A673 (cell line): ENCODE results near the gene CNGA3. TPM values are rescaled to one million over a fixed set of nuclear protein-coding genes. Genes with fewer than 3 reads are reported as not detected.

Experiments used
- BruUV-seq: library from RNA; stranded (reverse); fragments of 400-500 nt; replicated peaks from 2 replicates; lab custom pipeline; 2021; lab: Mats Ljungman, UMichigan
- CTCF ChIA-PET: fragments of 300-600 bp; sonication (Branson Sonifier 250); formaldehyde crosslinking; loops from one replicate; lab custom pipeline; 2022; ENCODE audit warnings: antibody characterized with exemption; lab: Charles Lee
- POLR2A ChIA-PET: fragments of 300-600 bp; sonication (Branson Sonifier 250); formaldehyde crosslinking; loops from one replicate; lab custom pipeline; 2022; ENCODE audit warnings: antibody characterized with exemption; ENCODE audit not compliant: low non-redundant PET; lab: Charles Lee
- DNase-seq: peaks from one replicate; pipeline ENCODE4 v3.0.0-alpha.2; 2015; ENCODE audit warnings: low spot score
- H3K27ac ChIP-seq: fragments of 200-600 bp; sonication (generic); 2 replicates; pipeline ENCODE4 v1.5.1; 2016; ENCODE audit warnings: mixed run types, low read depth, mild to moderate bottlenecking, mixed read lengths, antibody characterized with exemption, low read length; ENCODE audit not compliant: poor library complexity, severe bottlenecking
- H3K27me3 ChIP-seq: fragments of 200-600 bp; sonication (generic); replicated peaks from 2 replicates; pipeline ENCODE4 v1.6.1; 2017; ENCODE audit warnings: mixed run types, low read depth, mild to moderate bottlenecking, mixed read lengths, antibody characterized with exemption, low read length; ENCODE audit not compliant: insufficient read depth, poor library complexity
- H3K36me3 ChIP-seq: fragments of 200-600 bp; sonication (generic); 2 replicates; pipeline ENCODE4 v1.6.1; 2016; ENCODE audit warnings: mixed run types, mild to moderate bottlenecking, mixed read lengths, antibody characterized with exemption, low read length; ENCODE audit not compliant: insufficient read depth, poor library complexity, severe bottlenecking
- H3K4me1 ChIP-seq: fragments of 200-600 bp; sonication (generic); 2 replicates; pipeline ENCODE4 v1.6.1; 2017; ENCODE audit warnings: mixed run types, mild to moderate bottlenecking, mixed read lengths, antibody characterized with exemption, low read length; ENCODE audit not compliant: insufficient read depth, poor library complexity, severe bottlenecking
- H3K4me3 ChIP-seq: fragments of 200-600 bp; sonication (generic); 2 replicates; pipeline ENCODE4 v1.5.1; 2016; ENCODE audit warnings: low read depth, mixed run types, mild to moderate bottlenecking, mixed read lengths, low read length; ENCODE audit not compliant: poor library complexity, severe bottlenecking
- H3K9me3 ChIP-seq: fragments of 200-600 bp; sonication (generic); 2 replicates; pipeline ENCODE4 v1.6.1; 2016; ENCODE audit warnings: mixed run types, low read depth, mild to moderate bottlenecking, mixed read lengths, antibody characterized with exemption, low read length; ENCODE audit not compliant: poor library complexity, severe bottlenecking
- EZH2 ChIP-seq: fragments of 200-600 bp; sonication (generic); IDR thresholded peaks from 2 replicates; pipeline ENCODE4 v1.6.1; 2017; ENCODE audit warnings: borderline replicate concordance, low read depth, mild to moderate bottlenecking, mixed read lengths, antibody characterized with exemption, low read length; ENCODE audit not compliant: poor library complexity, severe bottlenecking
- intact Hi-C: fragments of 100-400 bp; cut with micrococcal nuclease; formaldehyde crosslinking; loops from one replicate; pipeline ENCODE4 v1.10.0; 2022; ENCODE audit not compliant: unreplicated experiment
- total RNA-seq: library from RNA; stranded (reverse); gene quantifications from 2 replicates; pipeline ENCODE4 v1.2.3, GENCODE V29; 2021
- TF ChIP-seq, protein P1 (sequence below): fragments of 300-800, 200-600 bp; sonication (generic); conservative IDR thresholded peaks from 2 replicates; pipeline ENCODE4 v1.5.1; 2017; ENCODE audit warnings: low read depth, mild to moderate bottlenecking, antibody characterized with exemption, low read length, moderate library complexity, mixed read lengths

CNGA3 gene
- total RNA-seq, 1 experiment from 2014 or later = not detected

GRCh38 chr2:98374286-98374685, 28.0 kb downstream of the CNGA3 start:
- intact Hi-C loops = no loop called here
- H3K27ac ChIP-seq = no peak overlapping the region
- DNase-seq = no peak
- BruUV-seq = no TSS peak
- no peak overlapping the region for H3K4me3 ChIP-seq
- peaks cover 49% of the 10 kb centered on the region for H3K27me3 ChIP-seq
- ChIA-PET CTCF (no interaction called here), POLR2A (no interaction called here)
- H3K4me1 ChIP-seq = no peaks in the 10 kb centered on the region
- TF ChIP-seq EZH2 = no peak
- TF ChIP-seq, protein P1, sequence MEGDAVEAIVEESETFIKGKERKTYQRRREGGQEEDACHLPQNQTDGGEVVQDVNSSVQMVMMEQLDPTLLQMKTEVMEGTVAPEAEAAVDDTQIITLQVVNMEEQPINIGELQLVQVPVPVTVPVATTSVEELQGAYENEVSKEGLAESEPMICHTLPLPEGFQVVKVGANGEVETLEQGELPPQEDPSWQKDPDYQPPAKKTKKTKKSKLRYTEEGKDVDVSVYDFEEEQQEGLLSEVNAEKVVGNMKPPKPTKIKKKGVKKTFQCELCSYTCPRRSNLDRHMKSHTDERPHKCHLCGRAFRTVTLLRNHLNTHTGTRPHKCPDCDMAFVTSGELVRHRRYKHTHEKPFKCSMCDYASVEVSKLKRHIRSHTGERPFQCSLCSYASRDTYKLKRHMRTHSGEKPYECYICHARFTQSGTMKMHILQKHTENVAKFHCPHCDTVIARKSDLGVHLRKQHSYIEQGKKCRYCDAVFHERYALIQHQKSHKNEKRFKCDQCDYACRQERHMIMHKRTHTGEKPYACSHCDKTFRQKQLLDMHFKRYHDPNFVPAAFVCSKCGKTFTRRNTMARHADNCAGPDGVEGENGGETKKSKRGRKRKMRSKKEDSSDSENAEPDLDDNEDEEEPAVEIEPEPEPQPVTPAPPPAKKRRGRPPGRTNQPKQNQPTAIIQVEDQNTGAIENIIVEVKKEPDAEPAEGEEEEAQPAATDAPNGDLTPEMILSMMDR = no peak
- no peaks in the 10 kb centered on the region for H3K9me3 ChIP-seq
- H3K36me3 ChIP-seq = no peaks in the 10 kb centered on the region

- no TSS peak for BruUV-seq
- ChIA-PET POLR2A (no interaction called here), CTCF (no interaction called here)
- Histone ChIP-seq H3K27ac (no peak overlapping the region), H3K4me3 (no peak overlapping the region), H3K4me1 (no peaks in the 10 kb centered on the region), H3K9me3 (no peaks in the 10 kb centered on the region), H3K27me3 (peaks cover 49% of the 10 kb centered on the region), H3K36me3 (no peaks in the 10 kb centered on the region)
- TF ChIP-seq, protein P1 = no peak
- no peak for TF ChIP-seq EZH2
- intact Hi-C loops = no loop called here
- no peak for DNase-seq
Measured at GRCh38 chr2:98374958-98375570, 28.8 kb downstream of the CNGA3 start.

GRCh38 chr2:98376301-98376910, 30.1 kb downstream of the CNGA3 start:
- ChIA-PET POLR2A (no interaction called here), CTCF (no interaction called here)
- BruUV-seq = no TSS peak
- no peaks in the 10 kb centered on the region for H3K9me3 ChIP-seq
- peaks cover 49% of the 10 kb centered on the region for H3K27me3 ChIP-seq
- no peaks in the 10 kb centered on the region for H3K4me1 ChIP-seq
- TF ChIP-seq, protein P1 = no peak
- no peak for TF ChIP-seq EZH2
- DNase-seq = no peak
- intact Hi-C loops = no loop called here
- H3K27ac ChIP-seq = no peak overlapping the region
- H3K4me3 ChIP-seq = no peak overlapping the region
- H3K36me3 ChIP-seq = no peaks in the 10 kb centered on the region
